Activated CD4-positive, alpha-beta memory T cell treated with anti-CD3 and anti-CD28 coated beads for 36 hours (primary cell): ENCODE data around the gene RNF175. TPM values are rescaled to one million over a fixed set of nuclear protein-coding genes. Genes with fewer than 3 reads are reported as not detected.

Source experiments
- CTCF ChIA-PET: fragments of 350-600 bp; sonication (Branson Sonifier 250); formaldehyde crosslinking; loops from one replicate; lab custom pipeline; 2021; ENCODE audit warnings: antibody characterized with exemption, inconsistent platforms; lab: Charles Lee
- POLR2A ChIA-PET: fragments of 350-600 bp; sonication (Branson Sonifier 250); formaldehyde crosslinking; loops from one replicate; lab custom pipeline; 2021; ENCODE audit warnings: antibody characterized with exemption; lab: Charles Lee
- DNase-seq: peaks from one replicate; pipeline ENCODE4 v3.0.0-alpha.2; 2020
- H3K27ac Mint-ChIP-seq: one replicate; pipeline ENCODE4 v1.8.0; 2021; ENCODE audit warnings: mixed read lengths
- H3K27me3 Mint-ChIP-seq: one replicate; pipeline ENCODE4 v1.8.0; 2021; ENCODE audit warnings: mixed read lengths
- H3K36me3 Mint-ChIP-seq: one replicate; pipeline ENCODE4 v1.8.0; 2021; ENCODE audit warnings: mixed read lengths
- H3K4me1 Mint-ChIP-seq: one replicate; pipeline ENCODE4 v1.8.0; 2021; ENCODE audit warnings: low read depth, mixed read lengths
- H3K4me3 Mint-ChIP-seq: one replicate; pipeline ENCODE4 v1.8.0; 2021; ENCODE audit warnings: mild to moderate bottlenecking, mixed read lengths
- H3K9me3 Mint-ChIP-seq: one replicate; pipeline ENCODE4 v1.8.0; 2021; ENCODE audit warnings: mixed read lengths
- intact Hi-C: fragments of 100-400 bp; cut with micrococcal nuclease; formaldehyde crosslinking; loops from one replicate; pipeline ENCODE4 v1.15.1; 2023
- total RNA-seq, 2 experiments: library from RNA; stranded (reverse); gene quantifications; one replicate each; pipeline ENCODE4 v1.2.3, GENCODE V29; 2021

Gene RNF175
- total RNA-seq, 2 experiments from 2014 or later = not detected

- Mint-ChIP-seq H3K4me1 (peaks cover 30% of the 10 kb centered on the region), H3K27me3 (peaks cover 87% of the 10 kb centered on the region), H3K27ac (no peak overlapping the region), H3K4me3 (peak overlapping the region; percentile 63), H3K36me3 (no peaks in the 10 kb centered on the region), H3K9me3 (no peaks in the 10 kb centered on the region)
- ChIA-PET POLR2A (no interaction called here), CTCF (interaction anchor here (0.7 to 1.7 kb wide), 2 partner anchors 41 to 236 kb away, joined by 3 read pairs; no protein-coding TSS in a partner anchor)
- intact Hi-C loops = loop anchor here (2.0 kb wide), 1 partner anchor 700 kb away; the partner anchor contains the start of gene DCHS2
- DNase-seq = peak; percentile 53
Observed at GRCh38 chr4:153790962-153791551, 31.2 kb upstream of the RNF175 start.

- H3K4me3 Mint-ChIP-seq = no peak overlapping the region
- ChIA-PET CTCF (no interaction called here), POLR2A (no interaction called here)
- no peak for DNase-seq
- no peaks in the 10 kb centered on the region for H3K36me3 Mint-ChIP-seq
- H3K4me1 Mint-ChIP-seq = peaks cover 30% of the 10 kb centered on the region
- peaks cover 89% of the 10 kb centered on the region for H3K27me3 Mint-ChIP-seq
- no peak overlapping the region for H3K27ac Mint-ChIP-seq
- intact Hi-C loops = loop anchor here (2.0 kb wide), 1 partner anchor 700 kb away; the partner anchor contains the start of gene DCHS2
- no peaks in the 10 kb centered on the region for H3K9me3 Mint-ChIP-seq
Observed at GRCh38 chr4:153790500-153790865, 30.7 kb upstream of the RNF175 start.

GRCh38 chr4:153789741-153790499 lies 30.1 kb upstream of the RNF175 start:
- Mint-ChIP-seq H3K4me3 (no peak overlapping the region), H3K27me3 (peaks cover 86% of the 10 kb centered on the region), H3K4me1 (peaks cover 30% of the 10 kb centered on the region), H3K27ac (no peak overlapping the region), H3K9me3 (no peaks in the 10 kb centered on the region), H3K36me3 (no peaks in the 10 kb centered on the region)
- intact Hi-C loops = loop anchor here (2.0 to 10.0 kb wide), 4 partner anchors 232 to 835 kb away; partner anchors contain the start of gene DCHS2
- ChIA-PET CTCF (no interaction called here), POLR2A (no interaction called here)
- DNase-seq = no peak

- Mint-ChIP-seq H3K36me3 (no peaks in the 10 kb centered on the region), H3K4me3 (peak within 1 kb of the TSS; percentile 33), H3K9me3 (no peaks in the 10 kb centered on the region), H3K27me3 (peaks cover 81% of the 10 kb centered on the region), H3K4me1 (peaks cover 30% of the 10 kb centered on the region), H3K27ac (no peak within 1 kb of the TSS)
- ChIA-PET CTCF (interaction anchor here (1.0 kb wide), 1 partner anchor 31 kb away, joined by 4 read pairs; no protein-coding TSS in a partner anchor), POLR2A (no interaction called here)
- peak; percentile 14 for DNase-seq
- intact Hi-C loops = loop anchor here (5.0 to 10.0 kb wide), 3 partner anchors 234 to 836 kb away; no protein-coding TSS in a partner anchor
Observed at GRCh38 chr4:153788413-153789276, 28.8 kb upstream of the RNF175 start, which contains the start of gene SFRP2. Gene SFRP2 (minus strand): TSS chr4:153789083. CDS start chr4:153788835, 248 bp downstream.

GRCh38 chr4:153788051-153788412 lies 28.2 kb upstream of the RNF175 start:
- Mint-ChIP-seq H3K27ac (no peak overlapping the region), H3K9me3 (no peaks in the 10 kb centered on the region), H3K27me3 (peaks cover 81% of the 10 kb centered on the region), H3K4me1 (peaks cover 30% of the 10 kb centered on the region), H3K4me3 (peak overlapping the region; percentile 33), H3K36me3 (no peaks in the 10 kb centered on the region)
- ChIA-PET CTCF (interaction anchor here (1.0 kb wide), 1 partner anchor 30 kb away, joined by 4 read pairs; no protein-coding TSS in a partner anchor), POLR2A (no interaction called here)
- intact Hi-C loops = loop anchor here (5.0 to 10.0 kb wide), 3 partner anchors 234 to 837 kb away; no protein-coding TSS in a partner anchor
- no peak for DNase-seq

- CTCF ChIA-PET = interaction anchor here (1.0 kb wide), 1 partner anchor 30 kb away, joined by 4 read pairs; no protein-coding TSS in a partner anchor
- no peaks in the 10 kb centered on the region for H3K9me3 Mint-ChIP-seq
- no peak overlapping the region for H3K27ac Mint-ChIP-seq
- peaks cover 79% of the 10 kb centered on the region for H3K27me3 Mint-ChIP-seq
- DNase-seq = no peak
- intact Hi-C loops = loop anchor here (5.0 to 10.0 kb wide), 3 partner anchors 235 to 837 kb away; no protein-coding TSS in a partner anchor
- H3K4me1 Mint-ChIP-seq = peaks cover 30% of the 10 kb centered on the region
- H3K4me3 Mint-ChIP-seq = no peak overlapping the region
- no peaks in the 10 kb centered on the region for H3K36me3 Mint-ChIP-seq
- POLR2A ChIA-PET = no interaction called here
Observed at GRCh38 chr4:153787575-153787974, 27.8 kb upstream of the RNF175 start.

GRCh38 chr4:153787061-153787560 lies 27.3 kb upstream of the RNF175 start:
- no peaks in the 10 kb centered on the region for H3K36me3 Mint-ChIP-seq
- ChIA-PET CTCF (interaction anchor here (0.6 to 2.3 kb wide), 9 partner anchors 9 to 827 kb away, joined by 3 to 15 read pairs (median 5); no protein-coding TSS in a partner anchor), POLR2A (no interaction called here)
- peaks cover 75% of the 10 kb centered on the region for H3K27me3 Mint-ChIP-seq
- H3K9me3 Mint-ChIP-seq = no peaks in the 10 kb centered on the region
- intact Hi-C loops = loop anchor here (5.0 to 10.0 kb wide), 3 partner anchors 235 to 838 kb away; no protein-coding TSS in a partner anchor
- no peak for DNase-seq
- no peak overlapping the region for H3K27ac Mint-ChIP-seq
- peaks cover 27% of the 10 kb centered on the region for H3K4me1 Mint-ChIP-seq
- H3K4me3 Mint-ChIP-seq = no peak overlapping the region

GRCh38 chr4:153785910-153786721 lies 26.3 kb upstream of the RNF175 start:
- DNase-seq = no peak
- Mint-ChIP-seq H3K36me3 (no peaks in the 10 kb centered on the region), H3K4me3 (no peak overlapping the region), H3K4me1 (peaks cover 18% of the 10 kb centered on the region), H3K9me3 (no peaks in the 10 kb centered on the region), H3K27me3 (peaks cover 74% of the 10 kb centered on the region), H3K27ac (no peak overlapping the region)
- intact Hi-C loops = loop anchor here (1.0 to 10.0 kb wide), 4 partner anchors 236 to 839 kb away; no protein-coding TSS in a partner anchor
- CTCF ChIA-PET = interaction anchor here (0.6 to 2.3 kb wide), 21 partner anchors 10 to 1083 kb away, joined by 3 to 15 read pairs (median 5); partner anchors contain the start of gene PLRG1
- POLR2A ChIA-PET = interaction anchor here (0.5 kb wide), 1 partner anchor 901 kb away, joined by 3 read pairs; no protein-coding TSS in a partner anchor

GRCh38 chr4:153784166-153784699 lies 24.4 kb upstream of the RNF175 start:
- ChIA-PET CTCF (interaction anchor here (0.7 to 1.4 kb wide), 3 partner anchors 235 to 766 kb away, joined by 3 to 4 read pairs (median 3); partner anchors contain the start of gene PLRG1), POLR2A (no interaction called here)
- Mint-ChIP-seq H3K4me3 (no peak overlapping the region), H3K27ac (no peak overlapping the region), H3K4me1 (peaks cover 12% of the 10 kb centered on the region), H3K9me3 (no peaks in the 10 kb centered on the region), H3K36me3 (no peaks in the 10 kb centered on the region), H3K27me3 (peaks cover 69% of the 10 kb centered on the region)
- intact Hi-C loops = loop anchor here (10.0 kb wide), 1 partner anchor 841 kb away; no protein-coding TSS in a partner anchor
- no peak for DNase-seq

- H3K4me1 Mint-ChIP-seq = no peaks in the 10 kb centered on the region
- no peak overlapping the region for H3K27ac Mint-ChIP-seq
- no peak overlapping the region for H3K4me3 Mint-ChIP-seq
- no peaks in the 10 kb centered on the region for H3K36me3 Mint-ChIP-seq
- H3K27me3 Mint-ChIP-seq = peaks cover 58% of the 10 kb centered on the region
- ChIA-PET POLR2A (no interaction called here), CTCF (no interaction called here)
- intact Hi-C loops = loop anchor here (10.0 kb wide), 1 partner anchor 842 kb away; no protein-coding TSS in a partner anchor
- peaks cover 3% of the 10 kb centered on the region for H3K9me3 Mint-ChIP-seq
- DNase-seq = no peak
Observed at GRCh38 chr4:153782581-153782980, 22.8 kb upstream of the RNF175 start.
